H1 (cell line): ENCODE measurements around the gene CNN3. TPM values are rescaled to one million over a fixed set of nuclear protein-coding genes. Genes with fewer than 3 reads are reported as not detected.

ENCODE experiments used
- CTCF ChIA-PET: fragments of 300-600 bp; sonication (Branson Sonifier 250); formaldehyde crosslinking; loops from one replicate; lab custom pipeline; 2021; ENCODE audit not compliant: partially characterized antibody; lab: Charles Lee
- POLR2A ChIA-PET: fragments of 300-600 bp; sonication (Branson Sonifier 250); formaldehyde crosslinking; loops from one replicate; lab custom pipeline; 2021; ENCODE audit warnings: inconsistent platforms; ENCODE audit not compliant: partially characterized antibody; lab: Charles Lee
- DNase-seq, 2 experiments: peaks; one replicate each; pipeline versions ENCODE4 v3.0.0 to v3.0.0-alpha.2; 2010 to 2022; ENCODE audit warnings: low spot score in 2 of 2, low read depth in 1 of 2, mixed read lengths in 1 of 2
- FAIRE-seq: peaks from 2 replicates; lab custom pipeline; 2011; peaks lifted over from hg19 to GRCh38; lab: Jason Lieb, UNC
- H2AFZ ChIP-seq: 2 replicates; pipeline ENCODE4 v1.8.1; 2012; ENCODE audit warnings: low read length, inconsistent platforms
- H2AK5ac ChIP-seq: 2 replicates; pipeline ENCODE4 v1.6.1; 2013; ENCODE audit warnings: low read depth, low read length
- H2BK120ac ChIP-seq: replicated peaks from 2 replicates; pipeline ENCODE3; 2013; ENCODE audit warnings: low read depth, low read length, inconsistent platforms
- H2BK12ac ChIP-seq: 2 replicates; pipeline ENCODE4 v1.6.1; 2013; ENCODE audit warnings: low read depth, low read length
- H2BK15ac ChIP-seq: 2 replicates; pipeline ENCODE4 v1.6.1; 2013; ENCODE audit warnings: low read length
- H2BK20ac ChIP-seq: 2 replicates; pipeline ENCODE4 v1.6.1; 2013; ENCODE audit warnings: low read length
- H2BK5ac ChIP-seq: 2 replicates; pipeline ENCODE4 v1.6.1; 2013; ENCODE audit warnings: low read depth, low read length
- H3K14ac ChIP-seq: 2 replicates; pipeline ENCODE4 v1.6.1; 2013; ENCODE audit warnings: inconsistent platforms; ENCODE audit not compliant: insufficient read length
- H3K18ac ChIP-seq: 2 replicates; pipeline ENCODE4 v1.6.1; 2013; ENCODE audit warnings: low read length; ENCODE audit errors: extremely low read depth
- H3K23ac ChIP-seq: 2 replicates; pipeline ENCODE4 v1.6.1; 2013; ENCODE audit warnings: inconsistent platforms; ENCODE audit not compliant: insufficient read length
- H3K23me2 ChIP-seq: 2 replicates; pipeline ENCODE4 v1.6.1; 2013; ENCODE audit warnings: low read depth, low read length
- H3K27ac ChIP-seq: 2 replicates; pipeline ENCODE4 v1.6.1; 2011; ENCODE audit warnings: low read depth, low read length, inconsistent platforms
- H3K27me3 ChIP-seq, 4 experiments: replicated peaks in 1 of 4; 1 replicate in 1 of 4; 2 replicates in 3 of 4; pipeline versions ENCODE4 v1.6.1 to v1.8.1; 2011 to 2013; ENCODE audit warnings: low read length in 3 of 4, mild to moderate bottlenecking in 3 of 4, inconsistent platforms in 2 of 4, mixed read lengths in 2 of 4, moderate library complexity in 1 of 4; ENCODE audit not compliant: control insufficient read depth in 3 of 4, insufficient read depth in 3 of 4; ENCODE audit errors: extremely low read depth in 1 of 4
- H3K36me3 ChIP-seq, 4 experiments: 2 replicates each; pipeline versions ENCODE4 v1.6.1 to v1.8.1; 2011 to 2013; ENCODE audit warnings: mild to moderate bottlenecking in 4 of 4, low read length in 3 of 4, moderate library complexity in 2 of 4, control low read depth in 1 of 4, inconsistent platforms in 1 of 4; ENCODE audit not compliant: insufficient read depth in 4 of 4, control insufficient read depth in 2 of 4
- H3K4ac ChIP-seq: replicated peaks from 2 replicates; pipeline ENCODE3; 2013; ENCODE audit warnings: low read length, low read depth, mixed read lengths, inconsistent platforms; ENCODE audit not compliant: insufficient read length
- H3K4me1 ChIP-seq, 4 experiments: replicated peaks in 1 of 4; 1 replicate in 1 of 4; 2 replicates in 3 of 4; pipeline versions ENCODE4 v1.6.1 to v1.8.1; 2011 to 2013; ENCODE audit warnings: low read length in 3 of 4, inconsistent platforms in 2 of 4, mixed read lengths in 1 of 4; ENCODE audit not compliant: insufficient read depth in 4 of 4, control insufficient read depth in 3 of 4
- H3K4me2 ChIP-seq, 2 experiments: 2 replicates each; pipeline versions ENCODE4 v1.6.1 to v1.8.1; 2011 to 2013; ENCODE audit warnings: low read depth in 2 of 2, low read length in 2 of 2, control low read depth in 1 of 2, inconsistent platforms in 1 of 2, mild to moderate bottlenecking in 1 of 2; ENCODE audit not compliant: insufficient read depth in 1 of 2
- H3K4me3 ChIP-seq, 4 experiments: fragments of 200-600, 300-600 bp in 1 of 4; sonication (generic), shearing (Covaris generic), sonication (Bioruptor Twin) in 1 of 4; 2 replicates each; pipeline versions ENCODE4 v1.5.1 to v1.8.1; 2011 to 2016; ENCODE audit warnings: low read length in 4 of 4, low read depth in 3 of 4, control low read depth in 2 of 4, inconsistent platforms in 2 of 4, mild to moderate bottlenecking in 2 of 4, mixed read lengths in 1 of 4, moderate library complexity in 1 of 4; ENCODE audit not compliant: insufficient read depth in 2 of 4; ENCODE audit errors: extremely low read depth in 1 of 4
- H3K56ac ChIP-seq: replicated peaks from 2 replicates; pipeline ENCODE3; 2013; ENCODE audit warnings: low read depth, mild to moderate bottlenecking, mixed read lengths, low read length, inconsistent platforms; ENCODE audit not compliant: insufficient read length
- H3K79me1 ChIP-seq: 2 replicates; pipeline ENCODE4 v1.6.1; 2013; ENCODE audit warnings: low read depth, low read length, control low read depth
- H3K79me2 ChIP-seq, 2 experiments: 2 replicates each; pipeline versions ENCODE4 v1.6.1 to v1.8.1; 2012 to 2013; ENCODE audit warnings: low read length in 2 of 2, mild to moderate bottlenecking in 2 of 2, inconsistent platforms in 1 of 2; ENCODE audit not compliant: insufficient read depth in 2 of 2, control insufficient read depth in 1 of 2
- H3K9ac ChIP-seq, 4 experiments: replicated peaks in 1 of 4; 1 replicate in 1 of 4; 2 replicates in 3 of 4; pipeline versions ENCODE4 v1.6.1 to v1.8.1; 2011 to 2013; ENCODE audit warnings: low read depth in 3 of 4, low read length in 3 of 4, control low read depth in 2 of 4, mild to moderate bottlenecking in 2 of 4, moderate library complexity in 2 of 4, inconsistent platforms in 1 of 4; ENCODE audit errors: extremely low read depth in 1 of 4
- H3K9me3 ChIP-seq, 2 experiments: 2 replicates each; pipeline versions ENCODE4 v1.6.1 to v1.8.1; 2012 to 2013; ENCODE audit warnings: mild to moderate bottlenecking in 2 of 2, moderate library complexity in 2 of 2, control low read depth in 1 of 2, inconsistent platforms in 1 of 2, low read depth in 1 of 2, low read length in 1 of 2, mixed read lengths in 1 of 2; ENCODE audit not compliant: insufficient read depth in 2 of 2
- H4K20me1 ChIP-seq, 2 experiments: replicated peaks in 1 of 2; 2 replicates each; pipeline versions ENCODE3 to v1.8.1; 2011 to 2013; ENCODE audit warnings: inconsistent platforms in 2 of 2, low read length in 2 of 2, mild to moderate bottlenecking in 1 of 2; ENCODE audit not compliant: insufficient read depth in 2 of 2, control insufficient read depth in 1 of 2
- H4K5ac ChIP-seq: 2 replicates; pipeline ENCODE4 v1.6.1; 2013; ENCODE audit warnings: low read length, low read depth, mixed read lengths, inconsistent platforms; ENCODE audit not compliant: insufficient read length
- H4K8ac ChIP-seq: 2 replicates; pipeline ENCODE4 v1.8.0; 2013; ENCODE audit warnings: mild to moderate bottlenecking, moderate library complexity, low read length, inconsistent platforms; ENCODE audit not compliant: insufficient read depth; ENCODE audit errors: extremely low read depth
- H4K91ac ChIP-seq: replicated peaks from 2 replicates; pipeline ENCODE3; 2013; ENCODE audit warnings: low read length, mixed read lengths, inconsistent platforms; ENCODE audit not compliant: insufficient read length
- POLR2A ChIP-seq, 2 experiments: IDR thresholded peaks; 1 replicate in 1 of 2; 2 replicates in 1 of 2; pipeline ENCODE4 v1.6.1; 2011; ENCODE audit warnings: low read depth in 2 of 2, low read length in 2 of 2, mild to moderate bottlenecking in 2 of 2; ENCODE audit errors: control extremely low read depth in 1 of 2
- WGBS, 2 experiments: shearing (Covaris generic) in 1 of 2; methylation state at CpG; one replicate each; pipeline versions ENCODE4 v1.1.6 to v1.1.7; 2013 to 2015; ENCODE audit warnings: low lambda C conversion rate in 2 of 2, mixed read lengths in 2 of 2, inconsistent platforms in 1 of 2, low coverage in 1 of 2, missing lambda C conversion rate in 1 of 2; ENCODE audit not compliant: insufficient replicate concordance in 2 of 2, insufficient coverage in 1 of 2, insufficient read length in 1 of 2; ENCODE audit errors: extremely low coverage in 1 of 2, missing lambda C conversion rate in 1 of 2; 5-methylcytosine and 5-hydroxymethylcytosine counted together
- polyA plus RNA-seq, 7 experiments: library from polyadenylated mRNA; depleted of rRNA in 3 of 7; stranded (reverse) in 5 of 7; unstranded in 2 of 7; fragments of >200 nt in 5 of 7; fragments of 200-250 nt in 2 of 7; gene quantifications; 1 replicate in 5 of 7; 2 replicates in 1 of 7; 4 replicates in 1 of 7; pipeline versions ENCODE4 v1.2.1 to v1.2.3, GENCODE V29; 2011 to 2013; ENCODE audit warnings: missing spikeins in 2 of 7, mixed read lengths in 2 of 7
- total RNA-seq: library from RNA; stranded (reverse); fragmentation: NEBNext Ultra II Directional; extraction: Animal tissue kit (Norgen Biotek cat#: 25700); gene quantifications from 2 replicates; pipeline ENCODE4 v1.2.1, GENCODE V29; 2021

The CNN3 gene
- total and polyA plus RNA-seq, 2 of the 8 experiments (the other 6 are each of a cell fraction or from before 2014, with no cell fraction given) = 134 to 266 TPM

GRCh38 chr1:94872771-94873495 is 54.0 kb downstream of the CNN3 start:
- H3K23ac ChIP-seq = no peak overlapping the region
- WGBS, 2 experiments = 95% methylated on average over 4 of the region's 4 CpGs; no CpG with 5 or more reads in 1 of the 2 experiments
- no peak overlapping the region for H3K56ac ChIP-seq
- H2BK5ac ChIP-seq = no peak overlapping the region
- no peak overlapping the region for H4K91ac ChIP-seq
- no peak overlapping the region for H3K14ac ChIP-seq
- CTCF ChIA-PET = interaction anchor here (0.6 to 2.8 kb wide), 8 partner anchors 9 to 217 kb away, joined by 3 to 19 read pairs (median 3); no protein-coding TSS in a partner anchor
- H2BK15ac ChIP-seq = no peak overlapping the region
- H2BK12ac ChIP-seq = no peak overlapping the region
- H4K5ac ChIP-seq = no peak overlapping the region
- no peak overlapping the region for H3K27ac ChIP-seq
- FAIRE-seq = no peak
- H3K9me3 ChIP-seq = no peaks in the 10 kb centered on the region; a peak in 1 of 4 replicates
- no peak overlapping the region for H2AFZ ChIP-seq
- no peak overlapping the region for H3K4me2 ChIP-seq
- no peak overlapping the region for H4K8ac ChIP-seq
- H3K9ac ChIP-seq = no peak overlapping the region
- no peaks in the 10 kb centered on the region for H3K79me1 ChIP-seq
- no peak overlapping the region for H2AK5ac ChIP-seq
- H3K23me2 ChIP-seq = no peaks in the 10 kb centered on the region
- H3K18ac ChIP-seq = no peak overlapping the region
- no peaks in the 10 kb centered on the region for H4K20me1 ChIP-seq
- no peak for TF ChIP-seq POLR2A (IDR thresholded peaks at IDR 0.05; ENCODE audit: control extremely low read depth in 1 of 2, low read depth in 2 of 2, low read length in 2 of 2)
- TF ChIP-seq, all 59 proteins: peak for 0
- H3K4ac ChIP-seq = no peak overlapping the region
- H3K27me3 ChIP-seq = no peaks in the 10 kb centered on the region
- no peaks in the 10 kb centered on the region for H3K79me2 ChIP-seq
- DNase-seq = no peak
- H2BK20ac ChIP-seq = no peak overlapping the region
- H3K4me1 ChIP-seq = peaks cover 0 to 7% (median 5%) of the 10 kb centered on the region in 4 experiments; a peak in 2 of 7 replicates
- POLR2A ChIA-PET = interaction anchor here (0.7 to 0.8 kb wide), 2 partner anchors 8 to 10 kb away, joined by 3 to 4 read pairs; no protein-coding TSS in a partner anchor
- no peak overlapping the region for H3K4me3 ChIP-seq
- H3K36me3 ChIP-seq = no peaks in the 10 kb centered on the region
- H2BK120ac ChIP-seq = no peak overlapping the region
